GM12892 (cell line): ENCODE data around the gene PRKD2.

Source experiments
- DNase-seq: peaks from one replicate; pipeline ENCODE4 v3.0.0; 2011; ENCODE audit not compliant: insufficient read length
- FAIRE-seq: peaks from 2 replicates; lab custom pipeline; 2011; peaks lifted over from hg19 to GRCh38; lab: Jason Lieb, UNC
- POLR2A ChIP-seq: IDR thresholded peaks from 2 replicates; pipeline ENCODE4 v1.6.1; 2011; ENCODE audit warnings: low read depth, low read length, control low read depth
- POLR2AphosphoS5 ChIP-seq: IDR thresholded peaks from 2 replicates; pipeline ENCODE4 v1.6.1; 2011; ENCODE audit warnings: low read depth, low read length, control low read depth
- TAF1 ChIP-seq: IDR thresholded peaks from 2 replicates; pipeline ENCODE4 v1.6.1; 2011; ENCODE audit warnings: low read depth, mild to moderate bottlenecking, control low read depth, low read length, borderline replicate concordance

Gene PRKD2

GRCh38 chr19:46728693-46729339 lies 11.9 kb upstream of the PRKD2 start:
- FAIRE-seq (peak; percentile 87), DNase-seq (peak; percentile 98)
- TF ChIP-seq POLR2AphosphoS5 (0 out of 2 replicates have a peak, but pooled peaks have one; percentile 29), TAF1 (no peak), POLR2A (no peak)

- DNase-seq = no peak
- no peak for FAIRE-seq
- TF ChIP-seq TAF1 (no peak), POLR2AphosphoS5 (no peak), POLR2A (no peak)
Observed at GRCh38 chr19:46728208-46728607, 11.3 kb upstream of the PRKD2 start.

- no peak for TF ChIP-seq TAF1
- TF ChIP-seq POLR2AphosphoS5 = no peak
- no peak for TF ChIP-seq POLR2A
- FAIRE-seq = no peak
- no peak for DNase-seq
Observed at GRCh38 chr19:46727757-46728156, 10.8 kb upstream of the PRKD2 start.

GRCh38 chr19:46726971-46727501 lies 10.1 kb upstream of the PRKD2 start:
- no peak for TF ChIP-seq POLR2A
- no peak for TF ChIP-seq POLR2AphosphoS5
- TF ChIP-seq TAF1 = no peak
- DNase-seq (no peak), FAIRE-seq (no peak)

- no peak for FAIRE-seq
- no peak for TF ChIP-seq TAF1
- no peak for TF ChIP-seq POLR2AphosphoS5
- 0 out of 2 replicates have a peak, but pooled peaks have one; percentile 17 for TF ChIP-seq POLR2A
- DNase-seq = no peak
Observed at GRCh38 chr19:46726551-46726950, 9.6 kb upstream of the PRKD2 start.

GRCh38 chr19:46725859-46726393 lies 9.0 kb upstream of the PRKD2 start:
- no peak for FAIRE-seq

GRCh38 chr19:46725036-46725820 lies 8.3 kb upstream of the PRKD2 start:
- FAIRE-seq (no peak), DNase-seq (no peak)
- TF ChIP-seq POLR2AphosphoS5 = no peak
- no peak for TF ChIP-seq TAF1
- TF ChIP-seq POLR2A = no peak

More at GRCh38 chr19:46725859-46726393, 9.0 kb upstream of the PRKD2 start:
- no peak for DNase-seq
- no peak for TF ChIP-seq POLR2AphosphoS5
- no peak for TF ChIP-seq TAF1
- TF ChIP-seq POLR2A = no peak

GRCh38 chr19:46724468-46724867 lies 7.6 kb upstream of the PRKD2 start:
- no peak for DNase-seq
- TF ChIP-seq POLR2AphosphoS5 (no peak), TAF1 (no peak), POLR2A (peak; percentile 27; the same call in 1 of the 2 replicates)
- no peak for FAIRE-seq

- DNase-seq (no peak), FAIRE-seq (no peak)
- TF ChIP-seq POLR2A (no peak), POLR2AphosphoS5 (no peak), TAF1 (no peak)
Observed at GRCh38 chr19:46723471-46723870, 6.6 kb upstream of the PRKD2 start.

- DNase-seq = no peak
- no peak for FAIRE-seq
- TF ChIP-seq POLR2A (0 out of 2 replicates have a peak, but pooled peaks have one; percentile 34), POLR2AphosphoS5 (no peak)
Observed at GRCh38 chr19:46723023-46723461, 6.1 kb upstream of the PRKD2 start.

GRCh38 chr19:46722421-46723022 lies 5.6 kb upstream of the PRKD2 start:
- DNase-seq (no peak), FAIRE-seq (no peak)
- TF ChIP-seq POLR2AphosphoS5 (no peak), POLR2A (no peak)
